Transverse colon (tissue), 4 donors: ENCODE measurements around the gene VAMP5.

Experiments
- EP300 ChIP-seq: sonication (generic); formaldehyde crosslinking; IDR thresholded peaks from one replicate; pipeline ENCODE4 v1.6.1; 2017; ENCODE audit warnings: antibody characterized with exemption, low read depth
- POLR2A ChIP-seq: fragments of 450-650 bp; IDR thresholded peaks from one replicate; pipeline ENCODE4 v1.6.1; 2016; ENCODE audit warnings: antibody characterized with exemption, mild to moderate bottlenecking, moderate library complexity
- POLR2AphosphoS5 ChIP-seq, 3 donors: sonication (generic); formaldehyde crosslinking; IDR thresholded peaks; one replicate each; pipeline ENCODE4 v1.6.1; 2016; ENCODE audit warnings: antibody characterized with exemption in 3 of 3
- TF ChIP-seq, protein P1 (sequence below), 5 experiments: fragments of 200-600 bp in 3 of 5; fragments of 450-650 bp in 2 of 5; sonication (generic) in 3 of 5; IDR thresholded peaks; 1 replicate in 2 of 5; 2 replicates in 3 of 5; pipeline ENCODE4 v1.5.1; 2016 to 2017; ENCODE audit warnings: antibody characterized with exemption in 5 of 5, inconsistent platforms in 3 of 5, mild to moderate bottlenecking in 2 of 5, moderate library complexity in 1 of 5

- TF ChIP-seq, protein P1, sequence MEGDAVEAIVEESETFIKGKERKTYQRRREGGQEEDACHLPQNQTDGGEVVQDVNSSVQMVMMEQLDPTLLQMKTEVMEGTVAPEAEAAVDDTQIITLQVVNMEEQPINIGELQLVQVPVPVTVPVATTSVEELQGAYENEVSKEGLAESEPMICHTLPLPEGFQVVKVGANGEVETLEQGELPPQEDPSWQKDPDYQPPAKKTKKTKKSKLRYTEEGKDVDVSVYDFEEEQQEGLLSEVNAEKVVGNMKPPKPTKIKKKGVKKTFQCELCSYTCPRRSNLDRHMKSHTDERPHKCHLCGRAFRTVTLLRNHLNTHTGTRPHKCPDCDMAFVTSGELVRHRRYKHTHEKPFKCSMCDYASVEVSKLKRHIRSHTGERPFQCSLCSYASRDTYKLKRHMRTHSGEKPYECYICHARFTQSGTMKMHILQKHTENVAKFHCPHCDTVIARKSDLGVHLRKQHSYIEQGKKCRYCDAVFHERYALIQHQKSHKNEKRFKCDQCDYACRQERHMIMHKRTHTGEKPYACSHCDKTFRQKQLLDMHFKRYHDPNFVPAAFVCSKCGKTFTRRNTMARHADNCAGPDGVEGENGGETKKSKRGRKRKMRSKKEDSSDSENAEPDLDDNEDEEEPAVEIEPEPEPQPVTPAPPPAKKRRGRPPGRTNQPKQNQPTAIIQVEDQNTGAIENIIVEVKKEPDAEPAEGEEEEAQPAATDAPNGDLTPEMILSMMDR (IDR thresholded peaks at IDR 0.05): no peak
- TF ChIP-seq EP300 (no peak), POLR2A (no peak), POLR2AphosphoS5 (IDR thresholded peaks at IDR 0.05) (no peak)
Measured at GRCh38 chr2:85548608-85548900, 35.7 kb upstream of the VAMP5 start.
